HG03159 (cell line): ENCODE data around the gene TBX1.

Experiments
- ATAC-seq: cut with Tn5 transposase; IDR thresholded peaks from one replicate; pipeline ENCODE4 v1.9.1; 2021; ENCODE audit warnings: mild to moderate bottlenecking, moderate library complexity; ENCODE audit not compliant: unreplicated experiment

Gene TBX1

DNA sequence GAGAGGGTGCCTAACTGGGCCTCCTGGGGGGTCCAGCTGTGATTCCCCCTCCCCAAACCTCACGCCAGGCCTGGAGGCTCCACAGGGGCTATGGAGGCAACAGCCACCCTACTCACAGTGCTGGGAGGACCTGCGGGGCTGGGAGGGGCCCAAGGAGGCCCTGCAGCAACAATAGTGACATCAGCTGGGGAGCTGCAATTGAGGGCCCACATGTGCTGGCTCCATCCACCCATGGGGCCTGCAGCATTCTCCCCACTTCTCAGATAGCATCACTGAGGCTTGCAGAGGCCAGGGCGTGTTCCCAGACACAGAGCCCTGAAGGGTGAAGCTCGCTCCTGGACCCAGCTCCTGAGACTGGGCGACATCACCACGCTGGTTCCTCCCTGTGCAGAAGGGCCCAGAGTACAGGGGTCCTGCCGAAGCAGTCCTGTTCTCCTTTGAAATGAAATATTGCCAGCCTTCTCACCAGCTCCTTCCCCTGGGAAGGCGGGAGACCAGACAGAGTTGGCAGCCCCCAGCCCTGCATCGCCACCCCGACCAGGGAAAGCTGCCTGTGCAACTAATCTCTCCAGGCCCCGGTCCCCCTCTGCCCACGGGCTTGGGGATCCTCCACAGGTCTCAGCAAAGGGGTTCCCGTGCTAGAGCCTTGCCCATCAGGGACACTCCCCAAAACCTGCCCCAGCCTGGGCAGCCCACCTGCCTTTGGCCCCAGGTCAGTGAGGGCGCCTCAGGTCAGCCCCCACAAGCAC, 8.9 kb upstream of the TBX1 start:
- no peak for ATAC-seq

DNA sequence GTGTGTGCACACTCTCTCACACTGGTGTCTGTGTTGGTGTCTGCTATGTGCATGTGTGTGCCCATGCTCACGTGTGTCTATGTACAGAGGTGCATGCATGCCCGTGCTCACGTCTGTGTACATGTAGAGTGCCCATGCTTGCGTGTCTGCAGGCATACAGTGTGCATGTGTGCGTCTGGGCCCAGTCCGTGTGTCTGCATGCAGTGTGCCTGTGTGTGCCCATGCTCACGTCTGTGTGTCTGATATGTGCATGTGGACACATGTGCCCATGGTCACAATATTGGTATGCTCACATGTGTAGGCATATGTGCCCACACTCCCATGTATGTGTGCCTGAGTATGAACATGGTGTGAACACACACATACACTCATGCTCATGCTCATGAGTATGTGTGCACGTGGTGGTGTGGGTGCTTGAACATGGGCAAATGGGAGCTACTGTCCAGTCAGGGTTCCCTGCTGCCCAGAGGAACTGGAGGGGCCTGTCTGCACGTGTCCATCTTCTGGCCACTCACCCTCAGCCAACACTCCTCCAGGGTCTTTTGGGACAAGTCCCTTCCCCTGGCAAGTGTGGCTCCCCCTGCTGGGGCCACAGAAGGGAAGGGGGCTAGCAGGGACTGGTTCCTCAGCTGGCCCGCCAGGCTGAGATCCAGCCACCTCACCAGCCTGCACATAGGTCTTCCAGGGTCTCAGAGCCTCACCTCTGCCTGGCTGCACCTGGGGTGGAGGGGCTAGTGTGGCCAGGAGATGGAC, 7.3 kb upstream of the TBX1 start:
- ATAC-seq = no peak

DNA sequence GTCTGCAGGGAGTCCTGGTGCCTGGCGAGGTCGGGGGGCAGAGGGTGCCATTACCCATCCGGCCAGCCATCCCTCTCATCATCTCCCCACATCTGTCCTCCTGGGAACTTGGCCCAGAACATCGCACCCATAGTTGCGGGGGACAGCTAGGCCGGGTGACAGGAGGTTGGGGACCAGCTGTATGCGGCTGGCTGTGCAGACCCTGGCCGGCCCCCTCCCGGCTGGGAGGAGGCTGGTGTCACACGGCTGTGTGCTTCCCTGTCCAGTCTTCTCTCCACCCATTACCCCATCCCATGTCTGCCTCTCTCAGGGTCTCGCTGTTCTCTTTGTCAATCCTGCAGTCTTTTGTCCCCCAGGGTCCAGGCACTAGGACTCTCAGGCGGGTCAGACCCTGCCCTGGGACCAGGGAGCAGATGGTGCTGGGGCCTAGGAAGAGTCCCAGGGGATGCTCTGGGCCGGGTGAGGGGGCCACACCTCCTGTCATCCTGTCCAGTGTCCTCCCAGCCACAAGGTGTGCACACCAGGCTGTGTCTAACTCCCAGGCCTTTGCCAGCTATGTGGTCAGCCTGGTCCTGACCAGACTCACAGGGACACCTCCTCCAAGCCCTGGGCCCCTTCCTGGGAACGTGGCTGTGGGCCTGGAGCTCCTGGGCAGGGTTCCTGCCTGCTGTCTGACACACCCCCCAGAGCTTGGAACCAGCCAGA, 6.4 kb upstream of the TBX1 start:
- ATAC-seq = no peak

DNA sequence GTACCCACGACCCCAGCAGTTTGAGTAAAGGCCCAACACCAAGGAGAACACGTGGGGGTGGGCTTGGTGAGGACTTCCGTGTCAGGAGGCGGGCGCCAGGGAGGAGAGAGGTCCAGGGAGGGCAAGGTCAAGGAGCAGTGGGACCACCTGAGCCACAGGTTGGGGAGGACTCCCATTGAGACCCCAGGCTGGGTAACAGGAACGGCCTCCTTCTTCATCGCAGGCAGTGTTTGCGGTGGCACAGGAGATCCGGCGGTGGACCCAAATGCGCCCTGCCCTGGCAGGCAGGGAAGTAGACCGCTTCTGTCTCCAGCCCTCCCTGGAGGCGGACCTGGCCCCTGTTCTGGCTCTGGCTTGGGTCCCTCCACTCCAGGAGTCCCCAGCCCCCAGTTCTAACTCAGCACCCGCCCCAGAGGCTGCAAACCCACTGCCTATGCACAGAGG, 5.9 kb upstream of the TBX1 start:
- ATAC-seq = no peak

DNA sequence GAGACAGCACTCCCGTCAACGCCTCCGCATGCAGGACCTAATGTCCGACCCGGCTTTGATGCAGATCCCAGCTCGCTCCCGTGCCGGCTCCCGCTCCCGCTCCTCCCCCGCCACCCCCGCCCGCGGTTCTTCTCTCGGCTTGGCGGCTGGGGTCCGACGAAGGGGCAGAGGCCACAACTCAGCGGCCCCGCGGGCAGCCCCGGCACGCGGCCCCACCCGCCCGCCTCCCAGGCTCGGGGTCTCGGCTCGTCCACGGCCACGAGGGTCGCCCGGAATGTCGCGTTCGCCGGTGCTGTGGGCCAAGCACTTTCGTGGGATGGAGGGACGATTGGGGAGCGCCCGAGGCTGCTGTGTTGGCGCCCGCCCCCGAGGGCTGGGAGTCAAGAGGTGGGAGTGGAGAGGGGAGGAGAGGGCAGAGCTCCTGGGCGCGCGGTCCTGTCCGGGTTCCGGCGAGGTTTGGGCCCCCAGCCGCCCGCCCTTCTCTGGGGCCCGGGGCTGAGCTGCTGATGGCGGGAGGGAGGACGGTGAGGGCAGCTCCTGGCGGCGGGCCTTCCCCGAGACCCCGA, 5.3 kb upstream of the TBX1 start:
- ATAC-seq = no peak

DNA sequence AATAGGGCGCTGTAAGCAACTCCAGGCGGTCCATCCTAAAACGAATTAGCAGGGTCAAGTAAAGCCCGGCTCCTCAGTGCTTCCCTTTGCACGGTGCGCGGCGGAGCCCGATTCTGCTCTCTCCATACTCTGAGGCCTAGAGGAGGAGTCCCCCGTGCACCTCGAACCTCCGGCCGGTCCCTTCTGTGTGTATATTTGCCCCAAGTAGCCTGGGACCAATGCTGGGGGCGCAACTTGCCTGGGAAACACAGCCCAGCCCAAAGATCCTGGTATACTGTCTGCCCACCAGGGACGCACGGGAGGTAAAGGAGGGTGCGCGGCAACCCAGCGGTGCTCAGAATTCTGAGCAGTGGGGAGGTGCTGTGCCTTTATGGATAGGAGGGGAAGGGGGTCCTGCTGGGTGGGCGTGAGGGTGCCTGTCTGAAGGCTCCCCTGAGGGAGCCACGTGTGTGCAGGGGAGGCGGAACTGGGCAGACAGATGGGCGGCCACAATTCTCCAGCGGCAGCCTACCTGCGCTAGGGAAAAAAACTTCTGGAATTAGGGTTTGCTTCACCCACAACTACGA, 4.8 kb upstream of the TBX1 start:
- no peak for ATAC-seq

DNA sequence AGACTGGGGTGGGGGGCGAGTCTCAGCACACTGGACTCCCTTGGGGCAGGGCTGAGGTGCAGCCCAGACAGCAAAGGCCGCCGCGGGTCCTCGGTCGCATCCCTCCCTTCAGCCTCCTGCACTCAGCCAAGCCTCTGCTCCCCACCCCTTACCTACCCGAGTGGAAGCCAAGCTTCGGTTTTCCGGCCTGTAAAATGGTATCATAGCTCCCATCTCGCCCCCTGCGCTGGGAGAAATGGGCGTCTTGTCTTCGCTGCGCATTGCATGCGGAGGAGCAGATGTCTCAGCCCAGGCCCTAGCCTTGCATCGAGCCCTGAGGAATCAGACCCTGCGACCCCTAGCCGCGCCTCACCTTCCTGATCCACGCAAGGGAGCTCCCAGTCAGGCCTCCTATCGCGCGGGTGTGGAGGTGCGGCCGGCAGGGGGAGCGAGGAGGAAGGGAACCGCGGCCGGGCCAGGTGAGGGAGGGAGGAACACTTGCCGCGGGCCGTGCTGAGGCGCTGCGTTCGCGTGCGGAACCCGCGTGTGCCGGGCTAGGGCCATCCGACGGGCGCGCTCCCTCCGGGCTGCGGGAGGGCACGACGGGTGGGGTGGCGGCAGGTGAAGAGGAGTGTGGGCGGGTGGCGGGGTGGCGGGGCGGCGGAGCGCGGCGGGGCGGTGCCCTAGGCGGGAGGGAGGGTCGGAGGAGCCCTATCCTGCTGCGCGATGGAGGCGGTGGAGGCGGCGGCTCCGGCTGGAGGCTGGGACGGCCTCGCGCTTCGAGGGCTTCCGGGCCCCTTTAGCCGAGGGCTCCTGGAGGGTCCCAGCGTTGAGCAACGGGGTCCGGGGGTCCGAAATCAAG, 4.1 kb upstream of the TBX1 start:
- ATAC-seq = no peak

DNA sequence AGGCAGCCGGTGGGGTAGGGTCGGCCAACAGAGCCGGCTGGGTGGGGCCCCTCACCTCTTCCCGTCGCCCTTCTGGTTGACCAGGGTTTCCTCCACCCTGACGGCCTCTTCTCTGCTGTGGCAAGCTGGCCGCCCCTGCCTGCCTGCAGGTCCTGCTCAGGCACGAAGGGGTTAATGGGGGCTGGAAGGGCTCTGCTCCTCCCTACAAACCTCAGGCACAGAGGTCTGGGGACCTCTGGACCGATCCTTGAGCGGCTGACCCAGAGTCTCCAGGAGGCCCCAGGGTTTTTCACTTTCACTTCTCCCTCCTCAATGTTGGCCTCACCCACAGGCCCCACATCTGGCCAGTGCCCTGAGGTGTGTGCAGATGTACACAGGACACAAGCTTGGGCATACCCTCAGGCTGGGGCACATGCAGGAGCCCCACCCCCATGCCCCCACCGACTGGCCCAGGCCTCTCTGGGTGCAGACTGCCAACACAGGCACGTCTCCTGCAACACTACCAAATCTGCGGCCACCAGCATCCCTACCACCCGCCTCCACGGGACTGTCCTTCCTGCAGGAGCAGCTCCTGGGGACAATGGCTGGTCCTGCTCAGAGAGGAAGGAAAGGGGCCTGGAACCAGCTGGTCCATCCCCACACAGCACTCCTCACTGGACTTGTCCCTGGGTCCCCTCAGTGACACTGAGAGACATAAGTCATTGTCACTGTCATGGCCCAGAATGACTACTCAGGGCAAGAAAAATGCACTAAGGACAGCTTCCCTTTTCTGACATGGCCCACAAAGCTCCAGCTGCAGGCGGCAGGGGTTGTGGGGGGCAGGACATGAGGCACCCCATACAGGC, 3.2 kb upstream of the TBX1 start:
- no peak for ATAC-seq

DNA sequence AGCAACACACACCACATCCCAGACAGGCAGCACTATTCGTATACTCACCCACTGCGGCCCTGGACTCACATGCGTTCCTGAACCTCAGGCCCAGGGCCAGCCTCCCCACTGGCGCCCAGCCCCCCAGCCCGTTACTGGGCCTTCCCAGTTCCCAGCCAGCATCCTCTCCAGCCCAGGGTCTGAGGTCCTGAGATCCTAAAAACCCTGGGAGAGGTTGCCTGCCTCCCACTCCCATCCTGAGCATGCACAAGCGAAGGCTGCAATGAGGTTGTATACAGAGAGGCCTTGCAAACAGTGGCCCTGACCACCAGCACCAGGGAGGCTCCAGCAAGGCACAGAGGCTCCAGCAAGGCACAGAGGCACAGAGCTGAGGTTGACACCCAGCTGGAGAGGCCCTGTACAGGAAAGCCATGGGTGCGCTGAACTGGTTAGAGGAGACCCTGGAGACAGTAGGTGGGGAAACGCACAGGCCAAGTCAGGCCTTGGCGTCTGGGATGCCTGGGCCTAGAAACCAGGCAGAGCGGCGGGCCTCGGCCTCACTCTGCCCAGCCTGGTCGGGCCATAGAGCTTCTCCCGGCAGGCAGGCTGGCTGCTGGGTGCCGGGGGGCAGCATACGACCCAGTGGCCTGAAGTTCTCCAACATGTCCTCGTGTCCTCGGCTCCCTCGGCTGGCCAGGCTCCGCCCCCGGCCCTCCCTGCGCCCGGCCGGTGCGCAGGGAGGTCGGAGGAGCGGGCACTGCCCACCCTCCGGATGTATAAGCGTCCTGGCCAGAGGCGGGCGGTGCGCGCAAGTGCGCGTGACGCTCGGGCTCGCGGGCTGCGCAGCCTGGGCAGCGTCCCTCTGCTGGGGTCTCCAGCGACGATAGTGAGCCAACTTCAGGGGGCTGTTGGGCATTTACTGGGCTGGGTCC, 2.3 kb upstream of the TBX1 start:
- ATAC-seq = no peak

DNA sequence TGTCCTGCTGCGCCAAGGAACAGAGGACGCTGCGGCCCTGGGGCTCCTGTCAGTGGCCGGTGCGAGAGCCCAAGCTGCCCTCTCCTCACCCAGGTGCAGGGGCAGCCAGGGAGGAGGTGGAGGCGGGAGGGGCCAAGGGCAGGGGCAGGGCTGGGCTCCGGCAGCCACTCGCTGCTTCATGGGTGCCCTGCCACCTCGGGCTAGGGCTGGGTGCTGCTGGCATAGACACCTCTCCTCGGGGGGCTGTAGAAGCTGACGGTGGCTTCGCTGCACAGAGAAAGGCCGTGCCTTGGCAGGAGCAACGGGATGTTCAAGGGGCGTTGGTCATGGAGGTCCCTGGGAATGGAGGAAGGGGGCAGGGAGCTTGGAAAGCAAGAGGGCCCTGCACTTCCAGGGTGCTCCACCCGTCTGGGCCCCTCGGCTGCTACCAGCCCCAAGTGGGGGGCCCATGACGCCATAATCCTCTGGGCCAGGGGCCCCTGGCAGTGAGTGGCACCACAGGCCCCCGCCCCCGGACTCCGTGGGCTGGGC, 1.6 kb upstream of the TBX1 start:
- ATAC-seq = no peak

DNA sequence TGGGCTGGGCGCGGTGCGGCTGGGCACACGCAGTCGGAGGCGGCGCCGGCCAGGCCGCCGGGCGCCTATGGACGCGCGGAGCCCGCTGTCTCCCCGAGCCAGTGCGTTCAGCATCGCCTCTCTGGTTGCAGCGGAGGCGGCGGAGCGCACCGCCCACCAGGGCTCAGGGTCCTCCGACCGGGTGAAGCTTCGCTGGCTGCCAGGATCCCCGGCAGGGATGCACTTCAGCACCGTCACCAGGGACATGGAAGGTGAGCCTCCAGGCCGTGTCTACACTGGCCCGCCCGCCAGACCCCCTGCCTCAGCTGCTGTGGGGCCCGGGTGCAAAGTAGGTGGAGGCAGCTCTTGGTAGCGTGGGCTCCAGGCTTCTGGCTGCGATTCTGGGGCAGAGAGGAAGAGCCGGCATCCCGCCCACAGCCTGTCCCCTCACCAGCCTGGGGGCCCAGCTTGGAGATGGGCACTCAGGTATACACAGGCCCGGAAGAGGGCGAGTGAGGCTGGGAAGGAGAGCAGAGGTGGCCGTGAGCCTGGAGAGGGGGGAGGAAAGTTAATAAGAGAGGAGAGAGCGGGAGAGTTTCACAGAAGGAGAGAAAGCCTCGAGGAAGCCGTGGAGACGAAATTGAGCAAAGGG, 1.0 kb upstream of the TBX1 start:
- ATAC-seq = no peak

DNA sequence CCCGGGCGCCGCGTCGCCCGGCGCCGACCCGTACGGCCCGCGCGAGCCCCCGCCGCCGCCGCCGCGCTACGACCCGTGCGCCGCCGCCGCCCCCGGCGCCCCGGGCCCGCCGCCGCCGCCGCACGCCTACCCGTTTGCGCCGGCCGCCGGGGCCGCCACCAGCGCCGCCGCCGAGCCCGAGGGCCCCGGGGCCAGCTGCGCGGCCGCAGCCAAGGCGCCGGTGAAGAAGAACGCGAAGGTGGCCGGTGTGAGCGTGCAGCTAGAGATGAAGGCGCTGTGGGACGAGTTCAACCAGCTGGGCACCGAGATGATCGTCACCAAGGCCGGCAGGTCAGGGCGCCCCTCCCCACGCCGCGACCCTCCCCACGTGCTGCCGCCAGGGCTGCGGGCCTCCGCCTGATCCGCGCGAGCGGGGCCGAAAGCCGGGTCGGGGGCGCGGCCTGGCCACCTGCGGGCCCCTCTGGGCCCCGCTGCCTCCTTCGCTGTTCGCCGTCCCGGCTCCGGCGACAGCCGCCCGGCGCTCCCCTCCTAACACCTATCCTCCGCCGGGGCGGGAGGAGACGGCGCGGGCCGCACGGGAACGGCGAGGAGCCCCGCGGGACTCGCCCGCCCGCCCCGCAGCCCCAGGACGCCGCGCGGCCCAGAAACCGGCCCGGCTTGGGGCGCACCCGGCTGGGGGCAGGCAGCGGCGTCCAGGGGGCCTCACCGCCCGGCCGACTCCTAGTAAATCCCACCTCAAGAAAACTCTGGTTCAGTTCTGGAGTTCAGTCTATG, 560 bp downstream of the TBX1 start:
- no peak for ATAC-seq

DNA sequence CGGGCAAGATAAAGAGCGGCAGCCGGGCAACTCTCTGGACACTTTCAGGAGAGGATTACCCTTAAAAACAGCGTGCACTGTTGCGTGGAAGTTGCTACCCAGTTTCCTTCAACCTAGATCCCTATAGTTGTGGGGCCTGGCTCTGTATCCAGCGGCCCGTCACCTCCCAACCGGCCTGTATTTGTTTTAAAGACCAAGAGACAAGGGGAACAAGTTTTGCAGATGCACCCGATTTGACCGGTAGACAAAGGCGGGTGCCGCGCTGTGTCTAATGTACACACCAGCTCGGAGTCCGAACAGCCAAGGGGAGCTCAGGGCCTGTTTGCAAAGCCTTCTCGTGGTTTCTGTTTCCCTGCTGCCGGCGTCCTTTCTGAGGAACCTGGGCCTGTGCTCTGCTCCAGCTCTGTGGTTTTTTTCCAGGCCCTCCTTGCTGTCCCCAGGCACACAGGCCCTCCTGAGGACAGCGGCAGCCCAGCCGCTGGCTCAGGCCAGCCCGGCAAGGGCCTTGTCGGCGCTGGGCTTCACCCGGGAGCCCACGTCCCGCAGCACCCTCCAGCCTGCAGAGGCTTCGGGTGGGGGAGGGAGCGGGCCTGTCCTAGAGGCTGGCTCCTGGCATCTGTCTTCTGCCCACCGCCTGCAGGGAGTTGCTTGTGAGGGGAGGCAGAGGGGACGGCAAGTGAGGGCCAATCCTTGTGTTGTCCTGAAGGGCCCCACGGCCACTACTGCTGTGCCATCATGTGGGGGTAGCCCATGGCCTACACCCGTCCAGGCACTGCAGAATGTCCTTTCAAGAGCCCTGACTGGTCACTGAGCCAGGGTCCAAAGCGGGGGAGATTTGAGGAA, 1.4 kb downstream of the TBX1 start:
- no peak for ATAC-seq

DNA sequence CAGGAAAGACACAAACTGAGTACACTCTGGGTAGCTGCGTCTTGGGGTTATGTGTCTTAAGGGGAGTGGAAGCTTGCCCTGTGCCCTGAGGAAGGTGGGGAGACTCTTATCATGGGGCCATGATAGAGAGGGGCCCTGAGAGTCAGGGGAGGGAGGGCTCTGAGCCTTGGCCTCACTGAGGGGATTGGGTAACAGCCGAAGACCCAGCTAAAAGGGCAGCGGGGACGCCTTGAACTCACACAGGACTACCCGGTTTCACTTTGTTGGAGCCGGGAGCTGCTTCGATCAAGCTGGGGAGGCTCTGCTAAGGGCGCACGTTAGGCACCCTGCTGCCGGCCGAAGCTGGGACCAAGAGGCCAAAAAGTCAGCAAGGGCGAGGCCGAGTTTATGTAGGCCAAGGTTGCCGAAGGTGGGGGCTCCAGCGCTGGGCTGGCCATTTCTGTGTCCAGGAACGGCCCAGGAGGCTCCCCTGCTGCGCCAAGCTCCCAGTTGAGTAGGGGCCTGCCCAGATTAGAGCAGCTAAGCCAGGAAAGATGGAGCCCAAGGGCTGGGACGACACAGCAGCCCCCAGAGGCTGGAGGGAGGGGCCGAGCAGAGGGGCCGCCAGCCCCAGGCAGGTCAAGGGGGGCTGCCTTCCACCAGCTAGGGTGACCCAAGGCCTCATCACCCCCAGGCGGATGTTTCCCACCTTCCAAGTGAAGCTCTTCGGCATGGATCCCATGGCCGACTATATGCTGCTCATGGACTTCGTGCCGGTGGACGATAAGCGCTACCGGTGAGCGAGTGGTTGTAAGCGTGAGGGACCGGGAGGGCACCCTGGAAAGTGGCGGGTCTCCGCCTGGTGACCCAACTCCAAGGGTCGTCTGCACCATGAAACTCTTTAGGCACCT, 2.2 kb downstream of the TBX1 start:
- no peak for ATAC-seq
